Measurements from ENCODE around the gene CST7. TPM values are rescaled to one million over a fixed set of nuclear protein-coding genes. Genes with fewer than 3 reads are reported as not detected.
A peak's percentile ranks its signal among the peaks of the same experiment; 100 is the strongest.

CST7 gene
- total RNA-seq, 3 donors from 2014 or later: 21.3 to 49.7 (median 46.9) TPM

GRCh38 chr20:24971376-24972101, 22.5 kb downstream of the CST7 start:
- Mint-ChIP-seq H3K4me3 (no peak overlapping the region), H3K4me1 (ENCODE audit: low read depth) (peaks cover 10% of the 10 kb centered on the region), H3K27me3 (ENCODE audit: low read depth) (no peaks in the 10 kb centered on the region), H3K9me3 (peaks cover 11% of the 10 kb centered on the region), H3K36me3 (ENCODE audit: insufficient read depth) (peaks cover 69% of the 10 kb centered on the region)
- DNase-seq (no peak), ATAC-seq (no peak)

- DNase-seq (no peak), ATAC-seq (no peak)
- Mint-ChIP-seq H3K4me1 (ENCODE audit: low read depth) (peaks cover 9% of the 10 kb centered on the region), H3K4me3 (no peak overlapping the region), H3K27me3 (ENCODE audit: low read depth) (no peaks in the 10 kb centered on the region), H3K9me3 (peaks cover 16% of the 10 kb centered on the region), H3K36me3 (ENCODE audit: insufficient read depth) (peaks cover 73% of the 10 kb centered on the region)
Measured at GRCh38 chr20:24972341-24972740, 23.3 kb downstream of the CST7 start.

- Mint-ChIP-seq H3K36me3 (ENCODE audit: insufficient read depth) (peaks cover 79% of the 10 kb centered on the region), H3K4me1 (ENCODE audit: low read depth) (peaks cover 28% of the 10 kb centered on the region), H3K4me3 (no peak overlapping the region)
Measured at GRCh38 chr20:24977336-24977735, 28.3 kb downstream of the CST7 start.

GRCh38 chr20:24977797-24978196, 28.7 kb downstream of the CST7 start:
- ATAC-seq (no peak), DNase-seq (no peak)
- Mint-ChIP-seq H3K9me3 (peaks cover 16% of the 10 kb centered on the region), H3K4me1 (ENCODE audit: low read depth) (peaks cover 31% of the 10 kb centered on the region), H3K36me3 (ENCODE audit: insufficient read depth) (peaks cover 81% of the 10 kb centered on the region), H3K27me3 (ENCODE audit: low read depth) (no peaks in the 10 kb centered on the region), H3K4me3 (no peak overlapping the region)

More at GRCh38 chr20:24977336-24977735, 28.3 kb downstream of the CST7 start:
- ATAC-seq (no peak), DNase-seq (no peak)
- Mint-ChIP-seq H3K9me3 (peaks cover 16% of the 10 kb centered on the region), H3K27me3 (ENCODE audit: low read depth) (no peaks in the 10 kb centered on the region)

GRCh38 chr20:24978513-24978912, 29.4 kb downstream of the CST7 start:
- H3K4me3 Mint-ChIP-seq: no peak overlapping the region
- no peaks in the 10 kb centered on the region for H3K27me3 Mint-ChIP-seq (ENCODE audit: low read depth)
- peaks cover 79% of the 10 kb centered on the region for H3K36me3 Mint-ChIP-seq (ENCODE audit: insufficient read depth)
- peaks cover 32% of the 10 kb centered on the region for H3K4me1 Mint-ChIP-seq (ENCODE audit: low read depth)
- peaks cover 16% of the 10 kb centered on the region for H3K9me3 Mint-ChIP-seq
- ATAC-seq: no peak
- no peak for DNase-seq

GRCh38 chr20:24979036-24979960, 30.2 kb downstream of the CST7 start:
- Mint-ChIP-seq H3K36me3 (ENCODE audit: insufficient read depth) (peaks cover 78% of the 10 kb centered on the region), H3K4me3 (no peak overlapping the region), H3K9me3 (peaks cover 16% of the 10 kb centered on the region), H3K27me3 (ENCODE audit: low read depth) (no peaks in the 10 kb centered on the region), H3K4me1 (ENCODE audit: low read depth) (peaks cover 35% of the 10 kb centered on the region)
- ATAC-seq (no peak), DNase-seq (no peak)

- H3K27me3 Mint-ChIP-seq (ENCODE audit: low read depth): no peaks in the 10 kb centered on the region
- no peak overlapping the region for H3K4me3 Mint-ChIP-seq
- DNase-seq: no peak
- ATAC-seq: no peak
- peaks cover 14% of the 10 kb centered on the region for H3K9me3 Mint-ChIP-seq
- H3K36me3 Mint-ChIP-seq (ENCODE audit: insufficient read depth): peaks cover 74% of the 10 kb centered on the region
- peaks cover 46% of the 10 kb centered on the region for H3K4me1 Mint-ChIP-seq (ENCODE audit: low read depth)
Measured at GRCh38 chr20:24980291-24981053, 31.4 kb downstream of the CST7 start.

- Mint-ChIP-seq H3K4me3 (no peak overlapping the region), H3K36me3 (ENCODE audit: insufficient read depth) (peaks cover 69% of the 10 kb centered on the region), H3K9me3 (peaks cover 7% of the 10 kb centered on the region), H3K4me1 (ENCODE audit: low read depth) (peaks cover 50% of the 10 kb centered on the region), H3K27me3 (ENCODE audit: low read depth) (no peaks in the 10 kb centered on the region)
- DNase-seq (no peak), ATAC-seq (no peak)
Measured at GRCh38 chr20:24981282-24981681, 32.2 kb downstream of the CST7 start.

- ATAC-seq (peak in 1 of 2 donors; percentile 43), DNase-seq (no peak)
- H3K36me3 Mint-ChIP-seq (ENCODE audit: insufficient read depth): peaks cover 66% of the 10 kb centered on the region
- peaks cover 2% of the 10 kb centered on the region for H3K9me3 Mint-ChIP-seq
- peaks cover 54% of the 10 kb centered on the region for H3K4me1 Mint-ChIP-seq (ENCODE audit: low read depth)
- no peaks in the 10 kb centered on the region for H3K27me3 Mint-ChIP-seq (ENCODE audit: low read depth)
- no peak overlapping the region for H3K4me3 Mint-ChIP-seq
Measured at GRCh38 chr20:24981790-24982189, 32.7 kb downstream of the CST7 start.

- ATAC-seq (no peak), DNase-seq (no peak)
- peaks cover 75% of the 10 kb centered on the region for H3K4me1 Mint-ChIP-seq (ENCODE audit: low read depth)
- no peaks in the 10 kb centered on the region for H3K27me3 Mint-ChIP-seq (ENCODE audit: low read depth)
- H3K9me3 Mint-ChIP-seq: no peaks in the 10 kb centered on the region
- H3K4me3 Mint-ChIP-seq: no peak overlapping the region
- H3K36me3 Mint-ChIP-seq (ENCODE audit: insufficient read depth): peaks cover 51% of the 10 kb centered on the region
Measured at GRCh38 chr20:24983896-24984295, 34.8 kb downstream of the CST7 start.

GRCh38 chr20:24984961-24985640, 36.0 kb downstream of the CST7 start:
- Mint-ChIP-seq H3K36me3 (ENCODE audit: insufficient read depth) (peaks cover 48% of the 10 kb centered on the region), H3K9me3 (no peaks in the 10 kb centered on the region), H3K27me3 (ENCODE audit: low read depth) (no peaks in the 10 kb centered on the region), H3K4me3 (no peak overlapping the region), H3K4me1 (ENCODE audit: low read depth) (peaks cover 79% of the 10 kb centered on the region)
- ATAC-seq (no peak), DNase-seq (no peak)

- Mint-ChIP-seq H3K36me3 (ENCODE audit: insufficient read depth) (peaks cover 45% of the 10 kb centered on the region), H3K4me3 (no peak overlapping the region)
Measured at GRCh38 chr20:24985802-24986201, 36.7 kb downstream of the CST7 start.

GRCh38 chr20:24986436-24987015, 37.5 kb downstream of the CST7 start:
- no peak for ATAC-seq
- H3K4me3 Mint-ChIP-seq: no peak overlapping the region
- peaks cover 39% of the 10 kb centered on the region for H3K36me3 Mint-ChIP-seq (ENCODE audit: insufficient read depth)
- peaks cover 85% of the 10 kb centered on the region for H3K4me1 Mint-ChIP-seq (ENCODE audit: low read depth)
- H3K27me3 Mint-ChIP-seq (ENCODE audit: low read depth): no peaks in the 10 kb centered on the region
- DNase-seq: no peak
- H3K9me3 Mint-ChIP-seq: no peaks in the 10 kb centered on the region

More at GRCh38 chr20:24985802-24986201, 36.7 kb downstream of the CST7 start:
- no peak for ATAC-seq
- H3K27me3 Mint-ChIP-seq (ENCODE audit: low read depth): no peaks in the 10 kb centered on the region
- no peaks in the 10 kb centered on the region for H3K9me3 Mint-ChIP-seq
- H3K4me1 Mint-ChIP-seq (ENCODE audit: low read depth): peaks cover 84% of the 10 kb centered on the region
- no peak for DNase-seq

Measured in activated T-cell treated with anti-CD3 and anti-CD28 coated beads, Interleukin-2, amount 50 U/mL, for 4 hours (primary cell).